HepG2 (cell line): ENCODE data around the gene RAB1B. TPM values are rescaled to one million over a fixed set of nuclear protein-coding genes. Genes with fewer than 3 reads are reported as not detected.

ENCODE experiments used
- CSRNP1 ChIP-seq: sonication (generic); formaldehyde crosslinking; IDR thresholded peaks from 2 replicates; pipeline ENCODE4 v1.8.1; 2023; ENCODE audit warnings: mild to moderate bottlenecking, missing genetic modification reagents
- GMEB1 ChIP-seq: sonication (generic); formaldehyde crosslinking; IDR thresholded peaks from 2 replicates; pipeline ENCODE4 v1.5.1; 2020; ENCODE audit warnings: missing genetic modification reagents, mild to moderate bottlenecking, borderline replicate concordance
- HDAC6 ChIP-seq: fragments of 200-600 bp; sonication (generic); IDR thresholded peaks from 2 replicates; pipeline ENCODE4 v1.7.0; 2017; ENCODE audit warnings: mild to moderate bottlenecking, antibody characterized with exemption, low read length, low read depth
- KAT7 ChIP-seq: IDR thresholded peaks from 2 replicates; pipeline ENCODE4 v1.6.1; 2018; ENCODE audit warnings: borderline replicate concordance, missing compliant biosample characterization
- KLF11 ChIP-seq: IDR thresholded peaks from 2 replicates; pipeline ENCODE4 v1.6.1; 2016; ENCODE audit warnings: missing compliant biosample characterization
- MTA1 ChIP-seq: sonication (generic); formaldehyde crosslinking; IDR thresholded peaks from 2 replicates; pipeline ENCODE4 v1.4.0; 2020; ENCODE audit warnings: missing genetic modification reagents, mild to moderate bottlenecking, borderline replicate concordance
- RBM39 ChIP-seq: fragments of 200-400 bp; formaldehyde crosslinking; IDR thresholded peaks from one replicate; pipeline ENCODE4 v1.6.1; 2018; ENCODE audit warnings: antibody characterized with exemption, mild to moderate bottlenecking, low read depth, low read length; ENCODE audit not compliant: poor library complexity, severe bottlenecking
- RFX5 ChIP-seq: IDR thresholded peaks from 2 replicates; pipeline ENCODE4 v1.6.1; 2011; ENCODE audit warnings: low read depth, low read length, improper control_type of control experiment
- SNAPC2 ChIP-seq: sonication (generic); formaldehyde crosslinking; IDR thresholded peaks from 2 replicates; pipeline ENCODE4 v1.8.1; 2022; ENCODE audit warnings: mild to moderate bottlenecking, missing genetic modification reagents
- SRY ChIP-seq: sonication (generic); formaldehyde crosslinking; IDR thresholded peaks from 2 replicates; pipeline ENCODE4 v1.8.0; 2022; ENCODE audit warnings: mild to moderate bottlenecking, missing genetic modification reagents
- UBTF ChIP-seq: sonication (generic); formaldehyde crosslinking; IDR thresholded peaks from 2 replicates; pipeline ENCODE4 v1.4.0; 2020; ENCODE audit warnings: mild to moderate bottlenecking, missing genetic modification reagents
- ZNF629 ChIP-seq: sonication (generic); formaldehyde crosslinking; conservative IDR thresholded peaks from 2 replicates; pipeline ENCODE4 v1.5.0; 2020; ENCODE audit warnings: missing genetic modification reagents
- ZNF687 ChIP-seq: sonication (generic); formaldehyde crosslinking; IDR thresholded peaks from 2 replicates; pipeline ENCODE4 v1.5.1; 2020; ENCODE audit warnings: mild to moderate bottlenecking, missing genetic modification reagents, moderate library complexity
- ZNF746 ChIP-seq: sonication (generic); formaldehyde crosslinking; IDR thresholded peaks from 2 replicates; pipeline ENCODE4 v1.8.0; 2022; ENCODE audit warnings: mild to moderate bottlenecking, missing genetic modification reagents
- polyA plus RNA-seq, 8 experiments: library from polyadenylated mRNA; depleted of rRNA in 3 of 8; stranded (reverse) in 7 of 8; unstranded in 1 of 8; fragments of >200 nt; fragmentation: Illumina TruSeq in 4 of 8; extraction: Trizol in 4 of 8; gene quantifications; 2 replicates each; pipeline versions ENCODE4 v1.2.1 to v1.2.3, GENCODE V29; 2011 to 2016; ENCODE audit warnings: low read depth in 4 of 8, missing spikeins in 1 of 8, mixed read lengths in 1 of 8; ENCODE audit not compliant: insufficient read depth in 1 of 8
- total RNA-seq, 5 experiments: library from RNA; depleted of rRNA; stranded (reverse); fragments of >200 nt; fragmentation: Illumina TruSeq; extraction: Trizol; gene quantifications; 2 replicates each; pipeline ENCODE4 v1.2.3, GENCODE V29; 2016; ENCODE audit warnings: low read depth in 1 of 5
- TF ChIP-seq, protein P1 (sequence below): sonication (generic); formaldehyde crosslinking; IDR thresholded peaks from 2 replicates; pipeline ENCODE4 v1.9.0; 2021; ENCODE audit warnings: missing genetic modification reagents, mild to moderate bottlenecking, borderline replicate concordance

The RAB1B gene
- total and polyA plus RNA-seq, 2 of the 13 experiments (the other 11 are each of a cell fraction or from before 2014, with no cell fraction given): 77.9 to 87.9 TPM

GRCh38 chr11:66288671-66289547, 20.5 kb downstream of the RAB1B start, which contains the start of gene YIF1A (continued):
- TF ChIP-seq CSRNP1 (CRISPR knock-in tag): peak; percentile 64; the same call in 1 of the 2 replicates
- TF ChIP-seq MTA1 (CRISPR knock-in tag): 0 out of 2 replicates have a peak, but pooled peaks have one; percentile 27
- no peak; the same call in 1 of the 2 replicates for TF ChIP-seq ZNF629 (CRISPR knock-in tag)
- TF ChIP-seq SNAPC2: peak; percentile 80; the same call in 1 of the 2 replicates
- TF ChIP-seq, protein P1, sequence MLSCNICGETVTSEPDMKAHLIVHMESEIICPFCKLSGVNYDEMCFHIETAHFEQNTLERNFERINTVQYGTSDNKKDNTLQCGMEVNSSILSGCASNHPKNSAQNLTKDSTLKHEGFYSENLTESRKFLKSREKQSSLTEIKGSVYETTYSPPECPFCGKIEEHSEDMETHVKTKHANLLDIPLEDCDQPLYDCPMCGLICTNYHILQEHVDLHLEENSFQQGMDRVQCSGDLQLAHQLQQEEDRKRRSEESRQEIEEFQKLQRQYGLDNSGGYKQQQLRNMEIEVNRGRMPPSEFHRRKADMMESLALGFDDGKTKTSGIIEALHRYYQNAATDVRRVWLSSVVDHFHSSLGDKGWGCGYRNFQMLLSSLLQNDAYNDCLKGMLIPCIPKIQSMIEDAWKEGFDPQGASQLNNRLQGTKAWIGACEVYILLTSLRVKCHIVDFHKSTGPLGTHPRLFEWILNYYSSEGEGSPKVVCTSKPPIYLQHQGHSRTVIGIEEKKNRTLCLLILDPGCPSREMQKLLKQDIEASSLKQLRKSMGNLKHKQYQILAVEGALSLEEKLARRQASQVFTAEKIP: no peak
- no peak for TF ChIP-seq RFX5
- no peak for TF ChIP-seq KLF11
- TF ChIP-seq GMEB1 (CRISPR knock-in tag): peak; percentile 63; the same call in 1 of the 2 replicates
- peak; percentile 9; the same call in 1 of the 2 replicates for TF ChIP-seq KAT7
- no peak for TF ChIP-seq SRY
- no peak for TF ChIP-seq ZNF746 (CRISPR knock-in tag)
- TF ChIP-seq ZNF687 (CRISPR knock-in tag): peak; percentile 62; the same call in 1 of the 2 replicates
- peak; percentile 29; the same call in 1 of the 2 replicates for TF ChIP-seq UBTF
- peak; percentile 40 for TF ChIP-seq RBM39
- no peak for TF ChIP-seq HDAC6
